WTC11 (cell line): ENCODE results near the gene GCHFR. TPM values are rescaled to one million over a fixed set of nuclear protein-coding genes. Genes with fewer than 3 reads are reported as not detected.

Experiments
- AFF4 ChIP-seq: sonication (generic); formaldehyde crosslinking; IDR thresholded peaks from 2 replicates; pipeline ENCODE4 v1.8.1; 2023; ENCODE audit warnings: mild to moderate bottlenecking, missing genetic modification reagents, borderline replicate concordance
- ARID4B ChIP-seq: sonication (generic); formaldehyde crosslinking; IDR thresholded peaks from 2 replicates; pipeline ENCODE4 v1.8.0; 2023; ENCODE audit warnings: missing genetic modification reagents, mild to moderate bottlenecking, borderline replicate concordance
- ATF1 ChIP-seq: sonication (generic); formaldehyde crosslinking; IDR thresholded peaks from 2 replicates; pipeline ENCODE4 v1.8.1; 2023; ENCODE audit warnings: mild to moderate bottlenecking, moderate library complexity, missing genetic modification reagents
- JAZF1 ChIP-seq: fragments of 250-450 bp; sonication (Bioruptor Pico); IDR thresholded peaks from 2 replicates; pipeline ENCODE4 v1.9.0; 2021; ENCODE audit warnings: moderate library complexity, mild to moderate bottlenecking, inconsistent platforms
- MYBL2 ChIP-seq: sonication (generic); formaldehyde crosslinking; IDR thresholded peaks from 2 replicates; pipeline ENCODE4 v1.8.1; 2023; ENCODE audit warnings: mild to moderate bottlenecking, moderate library complexity, missing genetic modification reagents
- NFYB ChIP-seq: sonication (generic); formaldehyde crosslinking; conservative IDR thresholded peaks from 2 replicates; pipeline ENCODE4 v1.8.0; 2022; ENCODE audit warnings: low read depth, missing genetic modification reagents
- NR1H2 ChIP-seq: sonication (generic); formaldehyde crosslinking; IDR thresholded peaks from 2 replicates; pipeline ENCODE4 v1.9.0; 2021; ENCODE audit warnings: mild to moderate bottlenecking, moderate library complexity, missing genetic modification reagents
- PREB ChIP-seq: sonication (generic); formaldehyde crosslinking; IDR thresholded peaks from 2 replicates; pipeline ENCODE4 v1.8.1; 2022; ENCODE audit warnings: mild to moderate bottlenecking, missing genetic modification reagents, moderate library complexity, borderline replicate concordance
- SMAD4 ChIP-seq: sonication (generic); formaldehyde crosslinking; IDR thresholded peaks from 2 replicates; pipeline ENCODE4 v1.8.0; 2022; ENCODE audit warnings: mild to moderate bottlenecking, missing genetic modification reagents
- TEAD1 ChIP-seq: sonication (generic); formaldehyde crosslinking; IDR thresholded peaks from 2 replicates; pipeline ENCODE4 v1.8.0; 2022; ENCODE audit warnings: mild to moderate bottlenecking, missing genetic modification reagents
- TEAD4 ChIP-seq: sonication (generic); formaldehyde crosslinking; IDR thresholded peaks from 2 replicates; pipeline ENCODE4 v1.8.0; 2022; ENCODE audit warnings: mild to moderate bottlenecking, missing genetic modification reagents
- ZNF121 ChIP-seq: sonication (generic); formaldehyde crosslinking; IDR thresholded peaks from 2 replicates; pipeline ENCODE4 v1.8.0; 2023; ENCODE audit warnings: missing genetic modification reagents
- ZNF138 ChIP-seq: sonication (generic); formaldehyde crosslinking; conservative IDR thresholded peaks from 2 replicates; pipeline ENCODE4 v1.8.1; 2022; ENCODE audit warnings: mild to moderate bottlenecking, moderate library complexity, missing genetic modification reagents
- ZNF219 ChIP-seq: sonication (generic); formaldehyde crosslinking; IDR thresholded peaks from 2 replicates; pipeline ENCODE4 v1.8.0; 2023; ENCODE audit warnings: missing genetic modification reagents, mild to moderate bottlenecking, borderline replicate concordance
- ZSCAN18 ChIP-seq: fragments of 250-450 bp; sonication (Bioruptor Pico); IDR thresholded peaks from 2 replicates; pipeline ENCODE4 v2.1.2; 2022; ENCODE audit warnings: mild to moderate bottlenecking, moderate library complexity
- total RNA-seq: library from RNA; stranded (reverse); gene quantifications from 3 replicates; pipeline ENCODE4 v1.2.3, GENCODE V29; 2021
- TF ChIP-seq, protein P1 (sequence below): sonication (generic); formaldehyde crosslinking; IDR thresholded peaks from 2 replicates; pipeline ENCODE4 v1.8.1; 2023; ENCODE audit warnings: mild to moderate bottlenecking, moderate library complexity, missing genetic modification reagents
- TF ChIP-seq, protein P2 (sequence below): sonication (generic); formaldehyde crosslinking; IDR thresholded peaks from 2 replicates; pipeline ENCODE4 v1.8.0; 2022; ENCODE audit warnings: mild to moderate bottlenecking, missing genetic modification reagents
- TF ChIP-seq, protein P3 (sequence below): sonication (generic); formaldehyde crosslinking; IDR thresholded peaks from 2 replicates; pipeline ENCODE4 v1.8.0; 2022; ENCODE audit warnings: mild to moderate bottlenecking, missing genetic modification reagents

The GCHFR gene
- total RNA-seq, 1 experiment from 2014 or later, result 42.3 TPM

DNA sequence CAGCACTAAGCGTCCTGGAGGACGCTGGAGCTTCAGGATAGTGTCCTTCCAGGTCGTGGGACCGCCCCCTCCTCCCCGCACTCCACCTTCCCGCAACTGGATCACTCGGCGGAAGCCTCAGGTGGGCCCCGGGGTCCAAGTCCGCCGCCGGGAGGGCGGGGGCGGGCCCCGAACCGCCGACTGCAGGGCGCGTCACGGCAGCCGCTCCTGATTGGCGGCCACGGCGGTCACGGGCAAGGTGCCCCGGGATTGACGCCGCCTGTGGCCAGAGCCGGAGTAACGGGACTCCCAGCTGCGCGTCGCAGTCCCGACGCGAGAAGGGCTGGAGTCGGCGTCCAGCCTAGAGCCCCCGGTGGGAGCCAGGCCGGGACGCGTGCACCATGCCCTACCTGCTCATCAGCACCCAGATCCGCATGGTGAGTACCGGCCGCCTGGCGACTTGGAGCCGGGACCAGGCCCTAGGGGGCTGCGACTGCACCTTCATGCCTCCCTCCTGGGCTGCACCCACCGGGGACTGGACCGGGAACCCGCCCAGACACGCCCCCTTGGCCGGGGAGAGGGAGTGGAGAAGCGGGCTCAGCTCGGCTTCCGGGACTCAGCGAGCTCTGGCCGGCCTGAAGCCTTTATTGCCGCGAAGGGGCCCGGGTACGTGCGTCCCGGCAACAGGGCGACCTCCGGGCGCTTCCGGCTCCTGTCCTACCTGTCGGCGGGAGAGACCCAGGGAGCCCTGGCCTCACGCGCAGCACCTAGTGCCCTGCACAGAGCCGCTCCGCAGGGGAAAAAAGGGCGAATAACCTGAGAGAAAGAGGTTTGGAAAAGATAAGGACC is at the start of gene GCHFR (continued):
- TF ChIP-seq ARID4B (CRISPR knock-in tag) (peak; percentile 82; the same call in 1 of the 2 replicates), ZNF138 (CRISPR knock-in tag) (0 out of 2 replicates have a peak, but pooled peaks have one; percentile 35), NR1H2 (CRISPR knock-in tag) (no peak), ATF1 (CRISPR knock-in tag) (no peak), ZNF121 (CRISPR knock-in tag) (no peak), ZNF219 (CRISPR knock-in tag) (peak; percentile 73; the same call in 1 of the 2 replicates), MYBL2 (CRISPR knock-in tag) (no peak), JAZF1 (CRISPR knock-in tag) (no peak), TEAD1 (peak; percentile 79), TEAD4 (CRISPR knock-in tag) (no peak), AFF4 (CRISPR knock-in tag) (peak; percentile 60; the same call in 1 of the 2 replicates), SMAD4 (CRISPR knock-in tag) (0 out of 2 replicates have a peak, but pooled peaks have one; percentile 31), PREB (CRISPR knock-in tag) (no peak), ZSCAN18 (no peak), NFYB (peak; percentile 73)
- TF ChIP-seq, protein P1, sequence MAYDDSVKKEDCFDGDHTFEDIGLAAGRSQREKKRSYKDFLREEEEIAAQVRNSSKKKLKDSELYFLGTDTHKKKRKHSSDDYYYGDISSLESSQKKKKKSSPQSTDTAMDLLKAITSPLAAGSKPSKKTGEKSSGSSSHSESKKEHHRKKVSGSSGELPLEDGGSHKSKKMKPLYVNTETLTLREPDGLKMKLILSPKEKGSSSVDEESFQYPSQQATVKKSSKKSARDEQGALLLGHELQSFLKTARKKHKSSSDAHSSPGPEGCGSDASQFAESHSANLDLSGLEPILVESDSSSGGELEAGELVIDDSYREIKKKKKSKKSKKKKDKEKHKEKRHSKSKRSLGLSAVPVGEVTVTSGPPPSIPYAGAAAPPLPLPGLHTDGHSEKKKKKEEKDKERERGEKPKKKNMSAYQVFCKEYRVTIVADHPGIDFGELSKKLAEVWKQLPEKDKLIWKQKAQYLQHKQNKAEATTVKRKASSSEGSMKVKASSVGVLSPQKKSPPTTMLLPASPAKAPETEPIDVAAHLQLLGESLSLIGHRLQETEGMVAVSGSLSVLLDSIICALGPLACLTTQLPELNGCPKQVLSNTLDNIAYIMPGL, result peak; percentile 74
- TF ChIP-seq, protein P2, sequence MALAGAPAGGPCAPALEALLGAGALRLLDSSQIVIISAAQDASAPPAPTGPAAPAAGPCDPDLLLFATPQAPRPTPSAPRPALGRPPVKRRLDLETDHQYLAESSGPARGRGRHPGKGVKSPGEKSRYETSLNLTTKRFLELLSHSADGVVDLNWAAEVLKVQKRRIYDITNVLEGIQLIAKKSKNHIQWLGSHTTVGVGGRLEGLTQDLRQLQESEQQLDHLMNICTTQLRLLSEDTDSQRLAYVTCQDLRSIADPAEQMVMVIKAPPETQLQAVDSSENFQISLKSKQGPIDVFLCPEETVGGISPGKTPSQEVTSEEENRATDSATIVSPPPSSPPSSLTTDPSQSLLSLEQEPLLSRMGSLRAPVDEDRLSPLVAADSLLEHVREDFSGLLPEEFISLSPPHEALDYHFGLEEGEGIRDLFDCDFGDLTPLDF, result no peak
- TF ChIP-seq, protein P3, sequence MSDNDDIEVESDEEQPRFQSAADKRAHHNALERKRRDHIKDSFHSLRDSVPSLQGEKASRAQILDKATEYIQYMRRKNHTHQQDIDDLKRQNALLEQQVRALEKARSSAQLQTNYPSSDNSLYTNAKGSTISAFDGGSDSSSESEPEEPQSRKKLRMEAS, result peak; percentile 18; the same call in 1 of the 2 replicates
